ENCODE data around the gene ATF7. TPM values are rescaled to one million over a fixed set of nuclear protein-coding genes. Genes with fewer than 3 reads are reported as not detected.

Gene ATF7
- polyA plus RNA-seq, 1 experiment = 27.1 TPM

GRCh38 chr12:53667080-53667479 is 40.9 kb upstream of the ATF7 start:
- Histone ChIP-seq H3K27me3 (ENCODE audit: control insufficient read depth, insufficient read depth, low read length) (no peaks in the 10 kb centered on the region), H3K27ac (ENCODE audit: low read depth, low read length) (no peak overlapping the region), H3K9me3 (ENCODE audit: control insufficient read depth, insufficient read depth, low read length) (no peaks in the 10 kb centered on the region), H3K4me3 (ENCODE audit: low read depth, low read length) (no peak overlapping the region)
- ChIA-PET POLR2A (no interaction called here), CTCF (interaction anchor here (1.1 kb wide), 1 partner anchor 8 kb away, joined by 3 read pairs; the partner anchor contains the start of gene ATP5MC2)
- TF ChIP-seq CTCF (IDR thresholded peaks at IDR 0.05; ENCODE audit: low read depth, low read length) = no peak
- no peak for DNase-seq (ENCODE audit: low read depth, low spot score)

GRCh38 chr12:53664936-53665335 is 38.8 kb upstream of the ATF7 start:
- H3K9me3 ChIP-seq (ENCODE audit: control insufficient read depth, insufficient read depth, low read length) = no peaks in the 10 kb centered on the region
- DNase-seq (ENCODE audit: low read depth, low spot score) = no peak
- H3K4me3 ChIP-seq (ENCODE audit: low read depth, low read length) = no peak overlapping the region
- ChIA-PET POLR2A (no interaction called here), CTCF (interaction anchor here (0.9 to 2.1 kb wide), 2 partner anchors 11 to 122 kb away, joined by 3 to 7 read pairs; partner anchors contain the start of gene ATP5MC2)
- no peak for TF ChIP-seq CTCF (IDR thresholded peaks at IDR 0.05; ENCODE audit: low read depth, low read length)
- no peaks in the 10 kb centered on the region for H3K27me3 ChIP-seq (ENCODE audit: control insufficient read depth, insufficient read depth, low read length)
- H3K27ac ChIP-seq (ENCODE audit: low read depth, low read length) = no peak overlapping the region

DNA sequence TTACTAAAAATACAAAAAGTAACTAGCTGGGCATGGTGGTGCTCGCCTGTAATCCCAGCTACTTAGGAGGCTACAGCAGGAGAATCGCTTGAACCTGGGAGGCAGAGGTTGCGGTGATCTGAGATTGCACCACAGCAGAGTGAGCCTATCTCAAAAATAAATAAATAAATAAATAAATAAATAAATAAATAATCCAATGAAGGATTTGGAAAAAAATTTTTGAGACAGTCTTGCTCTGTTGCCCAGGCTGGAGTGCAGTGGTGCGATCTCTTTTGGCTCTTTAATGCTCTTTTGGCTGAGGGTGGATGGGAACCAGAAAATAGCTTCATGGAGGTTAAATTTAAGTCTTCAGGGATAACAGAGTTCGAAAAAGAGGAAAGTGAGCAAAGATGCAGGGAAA is 38.0 kb upstream of the ATF7 start:
- Histone ChIP-seq H3K4me3 (ENCODE audit: low read depth, low read length) (no peak overlapping the region), H3K27ac (ENCODE audit: low read depth, low read length) (no peak overlapping the region), H3K27me3 (ENCODE audit: control insufficient read depth, insufficient read depth, low read length) (no peaks in the 10 kb centered on the region), H3K9me3 (ENCODE audit: control insufficient read depth, insufficient read depth, low read length) (no peaks in the 10 kb centered on the region)
- ChIA-PET CTCF (interaction anchor here (2.1 kb wide), 1 partner anchor 12 kb away, joined by 7 read pairs; the partner anchor contains the start of gene ATP5MC2), POLR2A (no interaction called here)
- no peak for TF ChIP-seq CTCF (IDR thresholded peaks at IDR 0.05; ENCODE audit: low read depth, low read length)
- DNase-seq (ENCODE audit: low read depth, low spot score) = no peak

- CTCF ChIA-PET = interaction anchor here (1.8 to 2.5 kb wide), 2 partner anchors 15 to 117 kb away, joined by 9 to 14 read pairs; partner anchors contain the start of gene ATP5MC2
- POLR2A ChIA-PET = interaction anchor here (1.2 to 1.4 kb wide), 2 partner anchors 16 to 36 kb away, joined by 4 to 6 read pairs; partner anchors contain the start of gene ATP5MC2
Measured at GRCh38 chr12:53660041-53660440, 33.9 kb upstream of the ATF7 start.

More at GRCh38 chr12:53660041-53660440, 33.9 kb upstream of the ATF7 start:
- Histone ChIP-seq H3K4me3 (ENCODE audit: low read depth, low read length) (no peak overlapping the region), H3K27me3 (ENCODE audit: control insufficient read depth, insufficient read depth, low read length) (no peaks in the 10 kb centered on the region), H3K27ac (ENCODE audit: low read depth, low read length) (peak overlapping the region; percentile 95), H3K9me3 (ENCODE audit: control insufficient read depth, insufficient read depth, low read length) (no peaks in the 10 kb centered on the region)
- no peak for TF ChIP-seq CTCF (IDR thresholded peaks at IDR 0.05; ENCODE audit: low read depth, low read length)
- no peak for DNase-seq (ENCODE audit: low read depth, low spot score)
